ENCODE data around the gene HK1.

The HK1 gene

DNA sequence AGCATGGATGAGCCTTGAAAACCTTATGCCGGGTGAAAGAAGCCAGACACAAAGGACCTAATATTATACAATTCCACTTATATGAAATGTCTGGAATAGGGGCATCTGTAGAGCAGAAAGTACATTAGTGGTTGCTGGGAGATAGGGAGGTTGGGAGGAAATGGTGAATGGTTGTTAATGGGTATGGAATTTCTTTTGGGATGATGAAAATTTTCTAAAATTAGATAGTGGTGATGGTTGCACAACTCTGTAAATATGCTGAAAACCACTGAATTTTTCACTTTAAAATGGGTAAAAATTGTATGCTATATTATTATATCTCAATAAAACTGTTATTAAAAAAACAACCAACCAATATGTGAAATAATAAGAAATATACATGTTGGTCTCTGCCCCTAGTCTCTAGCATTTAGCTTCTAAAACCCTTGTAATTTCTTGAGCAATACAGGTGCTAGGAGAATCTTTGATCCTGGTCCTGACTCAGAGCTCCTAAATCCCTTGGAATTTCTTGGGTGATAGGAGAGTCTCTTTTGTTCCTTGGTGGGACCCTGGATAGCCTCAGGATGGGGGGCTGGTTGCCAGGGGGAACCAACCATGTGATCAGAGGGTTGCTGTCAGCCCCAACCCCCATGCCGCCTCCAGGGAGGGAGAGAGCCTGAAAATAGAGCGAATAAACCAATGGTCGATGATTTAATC lies 74.4 kb downstream of the HK1 start:
- no peak for DNase-seq

DNA sequence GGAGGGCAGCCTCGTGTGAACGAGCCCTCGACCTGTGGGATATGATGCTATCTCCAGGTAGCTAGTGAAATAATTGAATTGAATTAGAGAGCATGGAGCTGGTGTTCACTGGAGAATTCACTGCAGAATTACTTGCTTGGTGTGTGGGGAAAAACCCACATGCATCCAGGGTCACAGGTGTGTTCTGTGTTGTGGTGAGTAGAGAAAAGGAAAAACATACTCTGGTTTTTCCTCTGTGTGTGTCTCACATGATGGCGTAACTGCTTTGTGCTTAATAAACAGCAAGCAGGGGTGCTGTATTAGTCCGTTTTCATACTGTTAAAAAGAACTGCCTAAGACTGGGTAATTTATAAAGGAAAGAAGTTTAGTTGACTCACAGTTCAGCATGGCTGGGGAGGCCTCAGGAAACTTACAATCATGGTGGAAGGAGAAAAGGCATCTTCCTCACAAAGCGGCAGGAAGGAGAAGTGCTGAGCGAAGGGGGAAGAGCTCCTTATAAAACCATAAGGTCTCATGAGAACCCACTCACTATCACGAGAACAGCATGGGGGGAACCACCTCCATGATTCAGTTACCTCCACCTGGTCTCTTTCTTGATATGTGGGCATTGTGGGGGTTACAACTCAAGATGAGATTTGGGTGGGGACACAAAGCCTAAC lies 75.8 kb downstream of the HK1 start:
- DNase-seq = no peak

DNA sequence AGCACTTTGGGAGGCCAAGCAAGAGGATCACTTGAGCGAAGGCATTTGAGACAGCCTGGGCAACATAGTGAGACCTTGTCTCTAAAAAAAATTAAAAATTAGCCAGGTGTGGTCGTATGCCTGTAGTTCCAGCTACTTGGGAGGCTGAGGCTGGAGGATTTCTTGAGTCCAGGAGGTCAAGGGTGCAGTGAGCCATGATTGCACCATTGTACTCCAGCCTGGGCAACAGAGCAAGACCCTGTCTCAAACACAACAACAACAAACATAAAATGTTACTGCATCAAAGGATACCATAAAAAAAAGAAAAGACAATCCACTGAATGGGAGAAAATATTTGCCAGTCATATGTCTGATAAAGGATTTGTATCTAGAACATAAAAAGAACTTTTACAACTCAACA lies 77.9 kb downstream of the HK1 start:
- no peak for DNase-seq

DNA sequence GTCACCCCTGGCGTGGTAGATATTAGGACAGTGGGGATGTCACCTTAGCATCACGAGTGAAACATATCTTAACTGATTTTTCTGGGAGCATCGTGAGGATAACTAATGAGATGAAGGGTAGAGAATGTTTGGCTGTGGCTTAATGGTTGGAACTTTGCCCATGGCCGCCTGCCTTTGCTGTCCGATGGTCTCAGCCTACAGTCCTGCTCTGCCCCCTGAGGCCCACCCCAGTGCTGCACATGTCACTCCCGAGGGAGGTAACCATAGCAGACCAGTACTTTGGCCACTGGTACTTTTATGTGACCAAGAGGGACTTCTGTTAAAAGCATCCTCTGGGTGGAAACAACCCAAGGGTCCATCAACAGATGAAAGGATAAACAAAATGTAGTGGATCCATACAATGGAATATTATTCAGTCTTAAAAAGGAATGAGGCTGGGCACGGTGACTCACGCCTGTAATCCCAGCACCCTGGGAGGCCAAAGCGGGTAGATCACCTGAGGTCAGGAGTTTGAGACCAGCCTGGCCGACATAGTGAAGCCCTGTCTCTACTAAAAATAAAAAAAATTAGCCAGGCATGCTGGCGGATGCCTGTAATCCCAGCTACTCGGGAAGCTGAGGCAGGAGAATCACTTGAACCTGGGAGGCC lies 80.0 kb downstream of the HK1 start:
- no peak for DNase-seq

DNA sequence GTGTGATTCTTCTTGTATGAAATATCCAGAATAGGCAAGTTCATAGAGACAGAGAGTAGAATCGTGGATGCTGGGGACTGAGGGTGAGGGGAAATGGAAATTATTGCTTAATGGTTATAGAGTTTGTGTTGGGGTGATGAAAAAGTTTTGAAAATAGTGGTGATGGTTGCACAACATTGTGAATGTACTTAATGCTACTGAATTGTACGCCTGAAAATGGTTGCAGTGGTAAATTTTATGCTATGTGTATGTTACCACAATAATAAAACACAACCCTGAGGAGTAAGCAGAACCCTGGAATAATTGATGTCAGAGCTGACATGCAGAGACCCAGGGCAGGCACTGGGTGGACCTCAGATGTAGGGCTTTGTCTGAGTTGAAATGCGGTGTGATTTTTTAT lies 80.9 kb downstream of the HK1 start:
- DNase-seq = no peak

DNA sequence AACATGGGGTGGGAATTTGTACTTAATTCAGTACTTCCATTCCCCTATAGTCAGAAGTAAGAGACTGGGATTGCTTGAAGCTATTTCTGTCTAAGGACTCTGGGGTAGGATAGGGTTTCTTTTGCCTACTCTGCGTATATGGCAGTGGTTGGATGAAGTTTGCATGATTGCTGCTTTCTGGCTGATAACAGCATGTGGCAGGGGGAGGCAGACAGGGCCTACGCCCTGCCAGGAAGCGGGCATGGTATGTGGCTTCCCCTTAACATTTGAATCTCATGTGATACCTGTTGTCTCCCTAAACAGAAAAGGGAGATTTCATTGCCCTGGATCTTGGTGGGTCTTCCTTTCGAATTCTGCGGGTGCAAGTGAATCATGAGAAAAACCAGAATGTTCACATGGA lies 81.3 kb downstream of the HK1 start:
- peak; percentile 30 to 45 for DNase-seq

DNA sequence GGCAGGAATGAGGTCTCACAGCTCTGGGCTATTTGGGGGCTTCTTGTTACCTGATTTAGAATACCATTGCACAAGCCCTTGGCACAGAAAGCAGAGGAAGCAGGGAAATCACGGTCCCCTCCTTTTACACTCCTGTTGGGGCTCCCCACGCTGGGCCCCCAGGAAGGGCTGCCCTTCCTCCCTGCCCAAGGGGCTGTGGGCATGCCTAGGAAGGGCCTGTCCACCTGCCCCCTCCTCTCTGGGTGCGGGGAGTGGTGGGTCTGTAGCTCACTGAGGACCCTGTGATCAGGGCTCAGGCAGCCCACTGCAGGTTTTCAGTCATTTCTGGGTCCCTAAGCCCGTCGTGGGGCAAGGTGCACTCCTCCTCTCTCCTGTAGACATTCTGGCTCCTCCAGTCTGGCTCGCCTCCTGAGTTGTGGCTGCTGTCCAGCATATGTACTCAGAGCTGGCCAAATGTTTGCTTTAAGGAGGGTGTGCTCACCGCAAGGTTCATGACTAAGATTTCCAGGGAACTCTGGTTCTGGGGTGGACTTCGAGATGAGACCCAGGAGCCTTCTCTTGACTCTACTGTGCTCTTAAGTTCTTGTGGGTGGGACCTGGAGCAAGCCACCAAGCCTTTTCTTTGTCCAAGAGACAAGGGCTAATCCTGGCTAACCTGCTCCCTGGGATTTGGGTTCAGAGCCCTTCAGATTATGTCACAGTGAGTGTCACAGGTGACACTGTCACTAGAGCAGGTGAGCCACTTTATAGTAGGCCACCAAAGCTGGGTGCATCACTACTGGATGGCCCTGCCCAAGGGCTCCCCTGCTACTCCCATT lies 82.4 kb downstream of the HK1 start:
- DNase-seq = no peak

DNA sequence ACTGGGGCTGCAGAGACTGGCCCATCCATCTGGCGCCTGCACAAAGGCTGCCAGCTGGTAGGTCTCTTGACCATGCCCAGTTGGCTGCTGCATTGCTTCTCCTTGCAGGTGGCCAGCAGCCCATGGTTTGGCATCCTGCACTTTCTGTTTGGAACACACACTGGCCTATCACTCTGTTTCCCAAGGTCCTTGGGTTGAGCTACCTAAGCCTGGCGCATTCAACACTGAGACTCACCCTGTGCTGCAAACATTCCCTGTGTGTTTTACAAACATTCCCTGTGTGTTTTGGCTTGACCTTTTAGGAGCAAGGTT lies 83.0 kb downstream of the HK1 start:
- DNase-seq = no peak

DNA sequence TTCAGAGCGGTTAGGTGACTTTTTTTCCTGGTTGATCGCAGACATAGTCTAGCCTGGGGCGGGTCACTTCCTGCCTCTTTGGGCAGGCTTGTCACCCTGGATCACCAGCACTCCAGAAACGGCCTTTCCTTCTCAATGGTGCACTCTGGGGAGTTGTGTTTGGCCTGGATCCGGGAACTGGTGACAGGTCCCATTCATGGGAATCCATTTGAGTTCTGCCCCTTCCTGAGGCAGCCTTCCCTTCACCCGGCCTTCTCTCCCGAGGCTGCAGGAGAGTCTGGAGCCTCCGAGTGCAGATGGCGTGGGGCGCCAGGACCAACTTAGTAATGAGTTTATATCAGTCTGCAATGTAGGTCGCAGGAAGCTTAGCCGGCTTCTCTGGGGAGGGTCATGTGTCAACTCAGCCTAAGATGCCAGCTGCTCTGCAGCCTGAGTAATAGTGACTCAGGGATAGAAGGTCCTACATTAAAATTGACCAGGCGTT lies 84.2 kb downstream of the HK1 start:
- no peak for DNase-seq

DNA sequence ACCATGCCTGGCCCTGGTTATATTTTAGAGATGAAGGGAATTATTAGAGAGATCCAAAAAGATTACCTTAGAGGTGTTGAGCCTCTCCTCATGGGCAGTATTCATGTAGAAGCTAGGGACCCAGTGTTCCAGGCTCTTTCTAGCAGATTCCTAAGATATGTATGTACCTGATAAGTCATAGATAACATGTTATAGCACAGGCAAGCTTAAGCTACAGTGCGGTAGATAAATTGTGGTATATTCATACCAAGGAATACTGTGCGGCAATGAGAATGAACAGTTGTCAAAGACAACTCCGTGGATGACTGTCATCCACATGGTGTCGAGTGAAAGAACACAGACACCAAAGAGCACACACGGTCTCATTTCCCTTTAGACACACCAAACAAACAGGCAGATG lies 85.4 kb downstream of the HK1 start:
- DNase-seq = no peak

DNA sequence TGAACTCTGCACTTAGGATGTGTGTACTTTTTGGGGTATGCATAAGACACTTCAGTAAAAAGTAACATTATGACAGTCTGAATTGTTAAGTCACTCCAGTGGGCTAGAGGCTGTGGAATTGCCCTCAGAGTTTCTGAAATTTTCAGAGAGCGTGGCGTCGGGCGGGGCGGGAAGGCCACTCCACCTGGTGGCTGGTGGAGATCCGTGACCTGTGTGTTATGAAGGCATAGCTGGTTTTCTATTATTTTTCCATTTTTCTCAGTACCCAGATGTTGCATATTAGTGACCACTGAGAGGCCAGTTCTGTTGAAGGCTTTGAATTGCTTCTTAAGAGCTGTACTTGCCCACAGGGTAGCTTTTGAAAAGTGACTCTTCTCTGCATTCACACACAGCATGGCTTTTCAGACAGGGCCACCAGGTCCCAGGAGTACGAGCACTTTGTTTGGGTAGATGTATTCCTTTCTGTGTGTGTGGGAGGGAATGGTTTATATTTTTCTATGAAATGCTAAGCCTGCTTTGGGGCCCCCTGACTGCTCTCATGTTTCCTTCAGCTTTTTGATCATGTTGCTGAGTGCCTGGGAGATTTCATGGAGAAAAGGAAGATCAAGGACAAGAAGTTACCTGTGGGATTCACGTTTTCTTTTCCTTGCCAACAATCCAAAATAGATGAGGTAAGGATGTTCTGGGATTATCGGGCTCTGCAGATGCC lies 86.1 kb downstream of the HK1 start:
- DNase-seq = no peak

DNA sequence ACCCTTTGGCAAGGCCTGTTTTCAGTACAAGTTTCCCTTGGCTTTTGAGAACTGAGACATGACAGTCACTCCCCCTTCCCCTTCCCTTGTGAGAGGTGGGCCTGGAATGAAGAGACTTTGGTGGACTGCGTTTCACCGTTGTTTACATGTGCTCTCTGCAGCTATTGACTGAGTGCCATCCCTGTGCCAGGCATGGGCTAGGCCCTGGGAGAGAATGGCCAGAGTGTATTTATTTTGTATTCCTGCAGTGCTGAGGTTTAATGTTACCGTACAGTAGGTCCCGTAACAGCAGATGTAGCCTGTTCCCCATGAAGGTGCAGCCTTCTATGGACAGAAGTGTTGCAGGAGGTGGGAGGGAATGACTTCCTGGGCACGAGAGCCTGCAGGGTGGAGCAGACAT lies 88.4 kb downstream of the HK1 start:
- DNase-seq = no peak

DNA sequence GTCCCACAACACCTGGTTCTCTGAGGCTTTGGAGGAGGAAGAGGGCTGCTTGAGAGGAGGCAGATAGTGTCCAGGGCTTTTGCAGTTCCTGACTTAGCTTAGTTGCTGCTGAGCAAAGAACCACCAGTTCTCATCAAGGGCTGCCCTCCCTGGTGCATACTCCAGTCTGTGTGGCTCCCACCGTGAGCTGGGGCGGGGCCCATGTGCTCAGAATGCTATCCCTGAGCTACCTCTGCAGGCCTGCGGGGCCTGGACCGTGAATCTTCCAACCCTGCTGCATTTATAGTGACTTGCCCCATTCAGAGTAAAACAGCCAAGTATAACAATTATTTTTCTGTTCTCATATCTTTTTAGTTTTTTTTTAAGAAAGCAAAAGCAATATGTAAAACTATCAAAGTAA lies 89.2 kb downstream of the HK1 start:
- DNase-seq = no peak

DNA sequence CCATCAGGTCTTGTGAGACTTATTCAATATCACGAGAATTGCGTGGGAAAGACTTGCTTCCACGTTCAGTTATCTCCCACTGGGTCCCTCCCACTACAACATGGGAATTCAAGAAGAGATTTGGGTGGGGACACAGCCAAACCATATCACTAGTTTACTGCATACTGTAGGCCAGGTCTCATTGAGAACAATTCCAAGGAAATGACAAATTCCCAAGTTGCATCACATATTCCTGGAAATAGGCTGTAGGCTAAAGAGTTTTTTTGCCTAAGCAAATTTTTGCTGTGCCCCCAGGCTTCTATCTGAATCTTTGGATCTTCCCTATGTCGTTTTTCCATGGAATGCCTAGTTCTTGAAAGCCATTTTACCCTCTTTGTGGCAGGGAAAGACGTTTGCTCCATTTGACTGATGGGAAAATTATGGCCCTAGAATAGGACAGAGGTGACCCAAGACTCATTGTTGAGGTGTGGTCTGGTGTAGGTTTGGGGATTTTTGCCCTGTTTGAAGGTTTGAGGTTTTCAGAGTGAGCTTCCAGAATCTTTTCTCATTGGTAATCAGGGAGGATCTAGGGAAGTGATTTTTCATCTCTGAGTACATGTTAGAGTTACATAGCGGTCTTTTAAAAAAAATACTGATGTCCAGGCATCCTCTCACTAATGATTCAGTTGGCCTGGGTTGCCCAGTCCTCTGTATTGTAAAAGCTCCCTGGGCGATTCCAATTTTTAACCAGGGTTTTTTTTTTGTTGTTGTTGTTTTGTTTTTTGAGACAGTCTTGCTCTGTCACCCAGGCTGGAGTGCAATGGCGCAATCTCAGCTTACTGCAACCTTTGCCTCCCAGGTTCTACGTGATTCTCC lies 94.1 kb downstream of the HK1 start:
- no peak for DNase-seq

DNA sequence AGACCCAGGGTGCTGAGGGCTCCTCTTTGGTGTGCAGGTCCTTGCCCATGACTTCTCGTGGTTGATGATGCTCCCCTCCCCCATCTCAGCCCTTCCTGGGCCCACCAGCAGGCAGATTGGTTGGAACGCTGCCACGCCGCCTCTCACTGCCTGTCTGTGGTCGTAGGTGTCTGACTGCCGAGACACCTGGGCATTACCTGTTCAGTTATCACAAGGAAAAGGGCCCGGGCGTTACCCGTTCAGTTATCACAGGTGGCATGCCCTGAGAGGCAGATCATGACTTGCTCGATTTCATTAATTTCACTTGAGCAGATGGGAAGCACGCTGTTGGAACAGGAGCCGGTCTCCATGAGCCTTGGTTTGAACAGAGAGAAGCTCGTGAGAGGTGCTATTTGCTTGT lies 95.9 kb downstream of the HK1 start:
- no peak for DNase-seq

DNA sequence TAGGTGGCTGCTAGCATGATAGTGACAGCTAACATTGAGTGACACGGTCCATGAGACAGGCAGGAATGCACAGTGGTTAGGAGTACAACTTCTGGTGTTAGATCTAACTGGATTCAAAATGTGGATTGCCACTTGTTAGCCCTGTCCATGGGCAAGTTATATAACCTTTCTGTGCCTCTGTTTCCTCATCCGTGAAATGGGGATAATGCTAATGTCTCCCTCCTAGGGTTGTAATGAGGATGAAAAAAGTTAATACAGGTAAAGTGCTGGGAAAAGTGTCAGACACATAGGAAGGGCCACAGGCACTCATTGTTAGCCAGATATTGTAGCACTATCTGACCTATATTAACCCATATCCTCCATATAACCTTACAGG lies 96.6 kb downstream of the HK1 start:
- DNase-seq = no peak

DNA sequence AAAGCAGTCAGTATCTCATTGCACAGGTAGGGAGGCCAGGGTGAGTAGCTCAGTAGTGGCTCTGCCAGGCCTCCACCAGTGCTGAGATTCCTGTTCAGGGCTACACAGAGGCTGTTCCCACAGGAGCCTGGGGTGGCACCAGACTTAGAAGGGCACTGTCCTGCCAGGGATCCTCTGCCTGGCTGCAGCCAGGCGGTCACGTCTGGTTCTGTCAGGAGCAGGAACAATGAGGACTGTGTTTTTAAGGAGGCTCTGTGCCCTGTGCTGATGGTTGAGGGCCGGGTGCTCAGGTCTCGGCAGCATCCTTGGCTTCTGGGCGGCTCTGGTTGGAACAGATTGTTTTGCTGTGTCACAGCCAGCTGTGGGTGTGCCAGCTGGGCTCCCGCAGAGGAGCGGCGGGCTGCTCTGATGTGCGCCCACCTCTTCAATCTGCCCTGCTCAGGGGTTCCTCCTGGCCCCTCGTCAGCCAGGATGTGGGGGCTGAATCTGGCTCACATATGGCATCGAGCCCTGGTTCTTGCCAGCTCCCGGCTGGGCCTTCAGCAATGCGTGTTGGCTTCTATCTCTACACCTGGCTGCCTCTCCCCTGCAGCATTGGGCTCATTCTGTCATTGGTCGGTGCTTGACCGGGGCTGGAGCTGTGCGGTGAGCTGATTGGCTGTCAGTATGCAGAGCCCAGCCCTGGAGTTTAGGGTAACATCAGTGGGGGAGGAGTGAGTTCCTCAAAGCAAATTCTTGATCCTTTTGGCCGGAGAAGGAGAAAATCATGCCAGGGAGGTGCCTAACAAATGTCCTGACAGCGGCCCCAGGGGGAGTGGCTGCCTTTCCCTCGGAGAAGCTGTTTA lies 97.2 kb downstream of the HK1 start:
- no peak for DNase-seq

DNA sequence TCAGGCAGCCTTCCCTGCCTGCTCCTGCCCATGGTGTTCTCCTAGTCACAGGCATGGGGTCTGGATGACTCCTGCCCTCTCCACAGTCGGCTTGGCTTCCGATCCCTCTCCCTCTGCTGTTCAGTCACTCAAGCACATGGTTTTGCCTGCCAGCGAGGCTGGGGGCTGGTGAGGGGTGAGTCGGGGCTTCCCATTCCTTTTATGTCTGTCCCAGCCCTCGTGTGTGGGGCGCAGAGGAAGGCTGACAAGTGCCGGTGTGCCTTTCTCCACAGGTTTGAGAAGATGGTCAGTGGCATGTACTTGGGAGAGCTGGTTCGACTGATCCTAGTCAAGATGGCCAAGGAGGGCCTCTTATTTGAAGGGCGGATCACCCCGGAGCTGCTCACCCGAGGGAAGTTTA lies 98.4 kb downstream of the HK1 start:
- no peak for DNase-seq

DNA sequence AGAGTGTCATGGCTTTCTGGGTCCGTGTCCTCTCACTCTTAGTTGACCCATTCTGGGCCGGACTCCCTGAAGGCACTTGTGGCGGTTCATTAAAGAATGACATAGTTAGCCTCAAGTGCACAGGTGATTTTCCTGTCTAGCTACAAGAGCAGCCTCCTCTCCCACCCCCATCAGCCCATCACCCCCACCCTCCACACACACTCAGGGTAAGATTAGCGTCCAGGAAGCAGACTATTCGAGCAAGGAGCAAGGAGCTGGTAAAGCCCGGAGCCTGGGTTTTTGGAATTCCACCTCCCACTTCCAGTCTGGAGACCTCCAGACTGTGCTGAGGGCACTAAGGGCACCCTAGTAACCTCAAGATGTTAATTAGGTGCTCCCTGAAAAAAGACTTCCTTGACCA lies 98.9 kb downstream of the HK1 start:
- DNase-seq = no peak

DNA sequence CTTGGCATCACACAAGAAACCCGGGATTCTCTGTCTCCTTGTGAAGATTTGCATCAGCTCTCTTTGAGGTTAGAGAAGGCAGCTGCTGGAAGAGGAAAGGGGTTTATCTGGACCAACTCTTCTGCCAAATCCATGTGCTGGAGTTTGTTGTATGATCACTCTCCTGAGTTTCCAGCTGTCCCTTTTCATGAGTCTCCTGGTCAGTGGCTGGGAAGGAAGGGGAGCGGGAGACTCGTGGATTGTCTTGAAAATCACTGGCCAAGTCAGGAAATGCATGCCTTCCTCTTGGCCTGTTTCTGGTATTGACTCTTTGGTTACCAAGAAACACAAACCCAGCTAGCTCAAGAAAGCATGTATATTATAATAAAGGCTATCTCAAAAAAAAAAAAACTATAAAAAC lies 99.6 kb downstream of the HK1 start:
- DNase-seq = no peak

DNA sequence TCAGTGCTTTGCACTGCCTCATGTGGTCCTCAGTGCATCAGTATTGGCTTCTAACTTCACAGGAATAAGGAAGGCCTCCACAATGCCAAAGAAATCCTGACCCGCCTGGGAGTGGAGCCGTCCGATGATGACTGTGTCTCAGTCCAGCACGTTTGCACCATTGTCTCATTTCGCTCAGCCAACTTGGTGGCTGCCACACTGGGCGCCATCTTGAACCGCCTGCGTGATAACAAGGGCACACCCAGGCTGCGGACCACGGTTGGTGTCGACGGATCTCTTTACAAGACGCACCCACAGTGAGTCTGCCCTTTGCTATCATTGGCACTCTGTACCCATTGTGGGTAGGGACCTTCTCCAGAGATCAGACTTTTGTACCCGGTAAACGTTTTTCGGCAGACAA lies 101.5 kb downstream of the HK1 start:
- no peak for DNase-seq
